22Rv1 (cell line): ENCODE data around the gene SRSF9.

Experiments used
- H3K27ac ChIP-seq: fragments of 450-650 bp; 2 replicates; pipeline ENCODE4 v1.5.1; 2017
- CTCF ChIP-seq: fragments of 450-650 bp; IDR thresholded peaks from 2 replicates; pipeline ENCODE4 v1.5.1; 2017; ENCODE audit warnings: mild to moderate bottlenecking
- ZFX ChIP-seq: fragments of 450-650 bp; IDR thresholded peaks from 2 replicates; pipeline ENCODE4 v1.6.1; 2017; ENCODE audit warnings: antibody characterized with exemption, borderline replicate concordance

SRSF9 gene

DNA sequence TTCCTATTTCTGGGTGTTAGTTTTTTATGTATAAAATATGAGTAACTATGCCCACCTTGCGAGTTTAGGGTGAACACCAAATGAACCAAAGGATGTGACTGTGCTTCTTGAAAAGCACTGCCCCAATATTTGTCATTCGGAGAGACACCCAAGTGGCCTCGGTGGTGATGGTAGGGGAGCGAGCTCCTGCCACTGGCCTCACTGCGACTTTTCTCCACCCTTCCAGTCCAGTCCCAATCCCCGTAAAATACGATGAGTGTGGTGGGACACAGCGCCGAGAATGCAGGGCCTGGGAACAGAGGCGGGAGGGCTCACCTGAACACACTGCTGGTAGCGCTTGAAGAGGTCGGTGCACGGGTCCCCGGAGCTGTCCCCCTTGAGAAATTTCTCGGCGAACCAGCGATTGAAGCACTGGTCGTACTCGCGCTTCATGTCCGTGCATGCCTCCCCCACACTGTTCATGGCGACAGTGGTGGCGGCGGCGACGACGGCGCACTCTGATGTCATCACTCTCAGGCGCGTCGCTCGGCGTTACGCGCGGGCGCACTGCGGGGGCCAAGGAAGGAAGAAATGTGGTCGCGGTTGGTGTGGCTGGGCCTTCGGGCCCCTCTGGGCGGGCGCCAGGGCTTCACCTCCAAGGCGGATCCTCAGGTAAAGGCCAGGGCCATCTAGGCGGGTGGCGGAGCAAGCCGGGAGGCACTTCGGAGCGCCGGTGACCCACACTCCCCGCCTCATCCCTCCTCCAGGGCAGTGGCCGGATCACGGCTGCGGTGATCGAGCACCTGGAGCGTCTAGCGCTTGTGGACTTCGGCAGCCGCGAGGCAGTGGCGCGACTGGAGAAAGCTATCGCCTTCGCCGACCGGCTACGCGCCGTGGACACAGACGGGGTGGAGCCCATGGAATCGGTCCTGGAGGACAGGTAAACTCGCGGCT is 23.4 kb downstream of the SRSF9 start, which contains the start of the genes GATC and TRIAP1:
GATC (plus strand) TSS at position 534 of the 933 bp plus-strand sequence; CDS start at position 571, 37 bp downstream.
TRIAP1 (minus strand) TSS at position 474 of the 933 bp plus-strand sequence; CDS start at position 462, 12 bp downstream.
- H3K27ac ChIP-seq, result peak within 1 kb of the TSS; percentile 83
- TF ChIP-seq ZFX (no peak), CTCF (no peak)

DNA sequence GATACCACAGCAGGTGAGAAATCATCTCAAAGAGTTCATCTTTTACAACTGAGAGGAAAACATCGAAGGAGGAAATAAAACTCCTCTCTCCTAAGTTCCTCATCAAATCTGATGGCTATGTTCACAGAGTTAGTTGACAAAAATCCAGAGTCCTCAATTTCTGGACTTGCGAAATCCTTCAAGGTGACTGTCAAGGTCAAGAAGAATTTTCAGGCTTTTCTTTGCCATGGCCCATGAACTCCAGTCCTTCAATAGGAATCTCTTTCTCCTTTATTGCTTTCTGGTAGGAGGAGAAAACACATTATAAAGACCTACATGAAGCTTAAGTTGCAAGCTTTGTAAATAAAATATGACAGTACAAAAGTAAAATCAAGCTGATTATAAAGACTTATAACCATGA is 24.9 kb downstream of the SRSF9 start:
- H3K27ac ChIP-seq, result no peak overlapping the region
- no peak for TF ChIP-seq ZFX
- TF ChIP-seq CTCF, result no peak

GRCh38 chr12:120439646-120440247 is 29.8 kb downstream of the SRSF9 start:
- TF ChIP-seq CTCF (peak; percentile 83), ZFX (no peak)
- peak overlapping the region; percentile 92; the same call in 1 of the 2 replicates for H3K27ac ChIP-seq

GRCh38 chr12:120438495-120439198 is 30.9 kb downstream of the SRSF9 start:
- no peak for TF ChIP-seq CTCF
- TF ChIP-seq ZFX, result no peak
- H3K27ac ChIP-seq, result peak overlapping the region; percentile 92

DNA sequence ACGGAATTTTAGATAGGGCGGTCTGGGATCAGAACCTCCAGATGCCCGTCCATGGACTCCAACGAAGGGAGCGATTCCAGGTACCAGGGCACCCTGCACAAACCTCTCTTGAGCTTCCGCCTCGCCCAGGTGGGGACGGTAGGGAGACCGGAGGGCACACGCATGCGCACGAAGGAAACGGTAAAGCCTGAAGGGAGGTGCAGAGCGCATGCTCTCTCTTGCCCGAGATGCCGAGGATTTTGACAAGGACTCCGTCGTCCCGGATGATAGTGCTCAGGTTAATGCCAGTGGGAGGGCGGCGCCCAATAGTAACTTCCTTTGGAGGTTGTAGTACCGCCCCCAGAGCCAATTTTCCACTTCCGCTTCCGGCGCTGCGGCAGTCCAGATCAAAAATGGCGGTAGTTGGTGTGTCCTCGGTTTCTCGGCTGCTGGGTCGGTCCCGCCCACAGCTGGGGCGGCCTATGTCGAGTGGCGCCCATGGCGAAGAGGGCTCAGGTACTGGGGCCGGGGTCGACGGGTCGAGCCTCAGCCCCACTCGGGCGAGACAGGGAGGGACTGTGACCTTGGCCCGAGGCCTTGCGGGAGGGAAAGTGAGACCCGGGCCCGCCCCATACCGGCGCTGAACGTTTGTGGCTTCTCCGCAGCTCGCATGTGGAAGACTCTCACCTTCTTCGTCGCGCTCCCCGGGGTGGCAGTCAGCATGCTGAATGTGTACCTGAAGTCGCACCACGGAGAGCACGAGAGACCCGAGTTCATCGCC is 31.6 kb downstream of the SRSF9 start, which contains the start of gene COX6A1:
COX6A1 (plus strand) TSS at position 379 of the 760 bp plus-strand sequence; CDS start at position 393, 14 bp downstream.
- H3K27ac ChIP-seq, result peak within 1 kb of the TSS; percentile 92
- peak; percentile 56 for TF ChIP-seq CTCF
- TF ChIP-seq ZFX, result no peak

- TF ChIP-seq CTCF, result no peak
- TF ChIP-seq ZFX, result no peak
- no peak overlapping the region for H3K27ac ChIP-seq
These were observed 36.6 kb downstream of the SRSF9 start for GRCh38 chr12:120432772-120433525.
